Measurements from ENCODE around the gene TRMT112.

The TRMT112 gene

GRCh38 chr11:64269540-64270220 is 47.7 kb downstream of the TRMT112 start:
- 0% methylated on average over 58 of the region's 58 CpGs for WGBS, 2 experiments

DNA sequence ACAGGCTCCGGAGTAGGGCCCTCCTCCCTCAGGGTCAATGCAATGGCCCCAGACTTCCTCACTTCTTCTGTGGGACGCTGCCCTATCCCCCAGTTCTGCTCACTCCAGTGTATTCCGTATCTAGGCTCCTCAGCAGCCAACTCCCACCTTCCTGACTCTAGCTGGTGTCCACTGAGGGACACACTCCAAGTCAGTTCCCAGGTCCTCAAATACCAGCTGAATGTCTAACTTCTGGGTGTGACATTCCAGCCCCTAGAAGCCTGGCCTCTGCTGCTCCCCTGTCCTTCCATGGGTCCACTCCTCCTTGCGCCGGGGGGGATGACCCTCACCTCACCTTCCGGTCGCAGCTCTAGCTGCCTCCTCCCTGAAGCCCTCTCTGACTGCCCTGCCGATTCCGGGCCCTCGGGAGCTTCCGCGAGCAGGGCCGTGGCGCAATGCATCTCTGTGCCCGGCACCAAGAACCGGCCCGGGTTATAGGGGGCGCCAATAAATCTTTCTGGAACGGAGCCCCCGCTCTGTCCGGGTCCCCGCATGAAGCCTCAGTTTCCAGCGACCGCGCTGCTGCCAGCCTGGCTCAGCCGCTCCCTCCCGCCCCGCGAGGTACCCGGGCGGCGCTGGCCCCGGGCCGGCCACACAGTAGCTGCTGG is 48.3 kb downstream of the TRMT112 start:
- Histone ChIP-seq H3K27ac (ENCODE audit: insufficient read depth, low read depth, low read length, poor library complexity, severe bottlenecking) (peak overlapping the region; percentile 90), H3K36me3 (ENCODE audit: control insufficient read depth, insufficient read depth, low read length) (peaks cover 3% of the 10 kb centered on the region), H3K27me3 (ENCODE audit: control insufficient read depth, insufficient read depth, low read length, poor library complexity, severe bottlenecking) (no peaks in the 10 kb centered on the region), H3K4me1 (ENCODE audit: control insufficient read depth, insufficient read depth, low read length) (peaks cover 4% of the 10 kb centered on the region), H3K4me3 (ENCODE audit: insufficient read depth, low read depth, low read length) (peak overlapping the region; percentile 95), H3K9me3 (ENCODE audit: control insufficient read depth, low read length) (no peaks in the 10 kb centered on the region)
- WGBS, 2 experiments = 4 to 5% methylated on average over 34 of the region's 34 CpGs

More at GRCh38 chr11:64269540-64270220, 47.7 kb downstream of the TRMT112 start:
- Histone ChIP-seq H3K36me3 (ENCODE audit: control insufficient read depth, insufficient read depth, low read length) (peaks cover 3% of the 10 kb centered on the region), H3K4me3 (ENCODE audit: insufficient read depth, low read depth, low read length) (peak overlapping the region; percentile 95), H3K27me3 (ENCODE audit: control insufficient read depth, insufficient read depth, low read length, poor library complexity, severe bottlenecking) (no peaks in the 10 kb centered on the region), H3K27ac (ENCODE audit: insufficient read depth, low read depth, low read length, poor library complexity, severe bottlenecking) (peak overlapping the region; percentile 97), H3K9me3 (ENCODE audit: control insufficient read depth, low read length) (no peaks in the 10 kb centered on the region), H3K4me1 (ENCODE audit: control insufficient read depth, insufficient read depth, low read length) (peaks cover 4% of the 10 kb centered on the region)

- H3K4me3 ChIP-seq (ENCODE audit: insufficient read depth, low read depth, low read length) = peak overlapping the region; percentile 95
- 92% methylated on average over 23 of the region's 23 CpGs for WGBS, 2 experiments
Measured at GRCh38 chr11:64268025-64268892, 49.1 kb downstream of the TRMT112 start.

GRCh38 chr11:64267207-64267945 is 50.0 kb downstream of the TRMT112 start:
- no peak overlapping the region for H3K27ac ChIP-seq (ENCODE audit: insufficient read depth, low read depth, low read length, poor library complexity, severe bottlenecking)
- H3K36me3 ChIP-seq (ENCODE audit: control insufficient read depth, insufficient read depth, low read length) = peaks cover 8% of the 10 kb centered on the region
- H3K9me3 ChIP-seq (ENCODE audit: control insufficient read depth, low read length) = no peaks in the 10 kb centered on the region
- 93% methylated on average over 27 of the region's 27 CpGs for WGBS, 2 experiments
- peaks cover 14% of the 10 kb centered on the region for H3K4me1 ChIP-seq (ENCODE audit: control insufficient read depth, insufficient read depth, low read length)
- H3K27me3 ChIP-seq (ENCODE audit: control insufficient read depth, insufficient read depth, low read length, poor library complexity, severe bottlenecking) = no peaks in the 10 kb centered on the region
- no peak overlapping the region for H3K4me3 ChIP-seq (ENCODE audit: insufficient read depth, low read depth, low read length)

More at GRCh38 chr11:64268025-64268892, 49.1 kb downstream of the TRMT112 start:
- Histone ChIP-seq H3K27ac (ENCODE audit: insufficient read depth, low read depth, low read length, poor library complexity, severe bottlenecking) (no peak overlapping the region), H3K9me3 (ENCODE audit: control insufficient read depth, low read length) (no peaks in the 10 kb centered on the region), H3K4me1 (ENCODE audit: control insufficient read depth, insufficient read depth, low read length) (peaks cover 11% of the 10 kb centered on the region), H3K36me3 (ENCODE audit: control insufficient read depth, insufficient read depth, low read length) (peaks cover 3% of the 10 kb centered on the region), H3K27me3 (ENCODE audit: control insufficient read depth, insufficient read depth, low read length, poor library complexity, severe bottlenecking) (no peaks in the 10 kb centered on the region)

All from ectodermal cell (in vitro differentiated cells).